ENCODE measurements around the gene MDFIC.

MDFIC gene

DNA sequence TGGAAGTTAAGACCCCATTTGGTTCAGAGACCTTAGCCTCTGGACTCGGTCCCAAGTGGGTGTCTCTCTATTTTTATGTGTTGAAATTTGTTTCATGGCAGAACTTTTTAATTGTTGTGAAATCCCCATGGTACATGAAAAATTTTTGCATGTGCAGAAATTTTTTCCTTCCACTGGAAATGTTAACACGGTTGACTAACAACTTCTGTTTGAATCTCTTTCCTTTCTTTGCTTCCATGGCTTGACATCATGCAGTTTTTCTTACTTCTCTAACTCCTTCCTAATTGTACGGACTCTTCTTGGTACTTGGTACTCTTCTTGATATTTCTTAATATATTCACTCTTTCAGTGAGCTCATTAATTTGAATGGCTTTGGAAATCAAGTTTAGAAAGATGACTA, 18.3 kb downstream of the MDFIC start:
- TF ChIP-seq CTCF (IDR thresholded peaks at IDR 0.05), result no peak
- no peak for DNase-seq
- Mint-ChIP-seq H3K4me1 (peaks cover 22% of the 10 kb centered on the region), H3K9me3 (no peaks in the 10 kb centered on the region), H3K4me3 (no peak overlapping the region), H3K27me3 (ENCODE audit: low read depth, poor library complexity) (no peaks in the 10 kb centered on the region), H3K36me3 (ENCODE audit: low read depth) (peaks cover 30% of the 10 kb centered on the region), H3K27ac (no peak overlapping the region)

- Mint-ChIP-seq H3K27ac (no peak overlapping the region), H3K9me3 (no peaks in the 10 kb centered on the region), H3K4me3 (no peak overlapping the region), H3K4me1 (peaks cover 35% of the 10 kb centered on the region), H3K36me3 (ENCODE audit: low read depth) (peaks cover 30% of the 10 kb centered on the region), H3K27me3 (ENCODE audit: low read depth, poor library complexity) (no peaks in the 10 kb centered on the region)
- no peak for DNase-seq
- no peak for TF ChIP-seq CTCF (IDR thresholded peaks at IDR 0.05)
Observed at GRCh38 chr7:114941692-114942091, 19.8 kb downstream of the MDFIC start.

- Mint-ChIP-seq H3K36me3 (ENCODE audit: low read depth) (peaks cover 30% of the 10 kb centered on the region), H3K27me3 (ENCODE audit: low read depth, poor library complexity) (no peaks in the 10 kb centered on the region), H3K9me3 (no peaks in the 10 kb centered on the region), H3K4me3 (no peak overlapping the region), H3K27ac (no peak overlapping the region), H3K4me1 (peaks cover 36% of the 10 kb centered on the region)
- no peak for DNase-seq
- no peak for TF ChIP-seq CTCF (IDR thresholded peaks at IDR 0.05)
Observed at GRCh38 chr7:114942446-114943175, 20.7 kb downstream of the MDFIC start.

GRCh38 chr7:114943530-114943929, 21.6 kb downstream of the MDFIC start:
- Mint-ChIP-seq H3K9me3 (no peaks in the 10 kb centered on the region), H3K36me3 (ENCODE audit: low read depth) (peaks cover 30% of the 10 kb centered on the region), H3K4me3 (no peak overlapping the region)

DNA sequence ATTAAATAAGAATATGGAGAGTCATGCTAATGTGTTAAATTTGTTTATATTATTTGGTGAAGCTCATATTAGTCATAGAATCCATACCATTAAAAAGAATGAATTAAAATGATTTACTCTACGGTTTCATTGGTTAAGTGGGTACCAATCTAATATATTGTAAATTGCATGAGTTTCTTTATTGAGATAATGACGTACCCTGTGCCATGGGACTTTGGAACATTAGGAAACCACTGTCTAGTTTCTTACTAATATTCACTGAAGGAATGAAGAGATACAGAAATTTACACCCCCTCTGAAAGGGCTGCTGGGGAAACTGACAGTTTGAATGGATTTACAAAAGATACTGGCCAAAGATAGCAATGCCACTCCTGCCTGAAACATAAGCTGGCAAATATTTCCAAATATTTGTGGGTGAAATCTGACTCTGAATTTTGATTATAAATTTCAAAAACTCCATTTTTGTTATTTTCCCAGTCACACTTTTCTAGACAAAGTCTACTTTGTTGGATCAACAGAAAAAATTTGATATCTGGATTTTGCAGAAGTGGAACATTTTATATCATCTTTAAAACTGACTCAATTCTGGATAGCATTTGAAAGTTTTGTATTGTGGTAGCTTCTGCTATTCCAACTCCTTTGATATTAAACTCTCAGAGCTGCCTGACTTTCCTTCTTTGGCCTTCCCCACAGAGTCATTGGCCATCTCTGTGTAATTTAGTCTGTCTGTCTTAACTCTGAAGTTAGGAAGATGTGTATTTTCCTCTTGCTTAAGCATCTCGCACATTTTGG, 22.3 kb downstream of the MDFIC start:
- no peak for TF ChIP-seq CTCF (IDR thresholded peaks at IDR 0.05)
- H3K36me3 Mint-ChIP-seq (ENCODE audit: low read depth), result peaks cover 30% of the 10 kb centered on the region
- no peaks in the 10 kb centered on the region for H3K27me3 Mint-ChIP-seq (ENCODE audit: low read depth, poor library complexity)
- peak overlapping the region; percentile 99 for H3K27ac Mint-ChIP-seq
- H3K4me1 Mint-ChIP-seq, result peaks cover 36% of the 10 kb centered on the region
- peak overlapping the region; percentile 75 for H3K4me3 Mint-ChIP-seq
- no peak for DNase-seq
- no peaks in the 10 kb centered on the region for H3K9me3 Mint-ChIP-seq

More at GRCh38 chr7:114943530-114943929, 21.6 kb downstream of the MDFIC start:
- no peak for TF ChIP-seq CTCF (IDR thresholded peaks at IDR 0.05)
- H3K4me1 Mint-ChIP-seq, result peaks cover 36% of the 10 kb centered on the region
- H3K27ac Mint-ChIP-seq, result no peak overlapping the region
- DNase-seq, result no peak
- no peaks in the 10 kb centered on the region for H3K27me3 Mint-ChIP-seq (ENCODE audit: low read depth, poor library complexity)
